A549 (cell line): Measurements from ENCODE around the gene CD300A.

Experiments used
- CTCF ChIP-seq: fragments of >200 bp; sonication (Bioruptor Twin); formaldehyde crosslinking; IDR thresholded peaks from 3 replicates; pipeline ENCODE4 v1.5.1; 2016
- ELK1 ChIP-seq: fragments of 150-350 bp; IDR thresholded peaks from 2 replicates; pipeline ENCODE4 v1.6.1; 2014; ENCODE audit warnings: low read depth, mild to moderate bottlenecking, low read length
- EP300 ChIP-seq, 2 experiments: fragments of >200 bp; sonication (Bioruptor Twin); formaldehyde crosslinking; IDR thresholded peaks; 2 replicates in 1 of 2; 3 replicates in 1 of 2; pipeline ENCODE4 v1.6.1; 2016 to 2017
- JUNB ChIP-seq: fragments of >200 bp; sonication (Bioruptor Twin); formaldehyde crosslinking; IDR thresholded peaks from 2 replicates; pipeline ENCODE4 v1.6.1; 2016
- MYC ChIP-seq: IDR thresholded peaks from 2 replicates; pipeline ENCODE4 v1.6.1; 2012; ENCODE audit warnings: mild to moderate bottlenecking, inconsistent platforms, low read length, improper control_type of control experiment, borderline replicate concordance
- POLR2A ChIP-seq: IDR thresholded peaks from 2 replicates; pipeline ENCODE4 v1.6.1; 2012; ENCODE audit warnings: mild to moderate bottlenecking, low read length
- RFX5 ChIP-seq: fragments of 450-650 bp; IDR thresholded peaks from 2 replicates; pipeline ENCODE4 v1.7.1; 2014; ENCODE audit warnings: antibody characterized with exemption, mild to moderate bottlenecking, moderate library complexity
- USF2 ChIP-seq: fragments of 450-650 bp; IDR thresholded peaks from 2 replicates; pipeline ENCODE4 v1.6.1; 2014; ENCODE audit warnings: antibody characterized with exemption

GRCh38 chr17:74446551-74447500 is 19.6 kb upstream of the CD300A start:
- TF ChIP-seq USF2 = no peak
- TF ChIP-seq MYC = no peak
- TF ChIP-seq CTCF = no peak
- no peak for TF ChIP-seq ELK1
- TF ChIP-seq POLR2A = no peak
- TF ChIP-seq JUNB = no peak
- TF ChIP-seq RFX5 = no peak
- no peak for TF ChIP-seq EP300 (IDR thresholded peaks at IDR 0.05)
